Epidermal melanocyte (primary cell): ENCODE measurements around the gene MSL1.

Experiments
- DNase-seq: peaks from one replicate; pipeline ENCODE4 v3.0.0; 2011; ENCODE audit warnings: low spot score; ENCODE audit not compliant: insufficient read length

Gene MSL1

DNA sequence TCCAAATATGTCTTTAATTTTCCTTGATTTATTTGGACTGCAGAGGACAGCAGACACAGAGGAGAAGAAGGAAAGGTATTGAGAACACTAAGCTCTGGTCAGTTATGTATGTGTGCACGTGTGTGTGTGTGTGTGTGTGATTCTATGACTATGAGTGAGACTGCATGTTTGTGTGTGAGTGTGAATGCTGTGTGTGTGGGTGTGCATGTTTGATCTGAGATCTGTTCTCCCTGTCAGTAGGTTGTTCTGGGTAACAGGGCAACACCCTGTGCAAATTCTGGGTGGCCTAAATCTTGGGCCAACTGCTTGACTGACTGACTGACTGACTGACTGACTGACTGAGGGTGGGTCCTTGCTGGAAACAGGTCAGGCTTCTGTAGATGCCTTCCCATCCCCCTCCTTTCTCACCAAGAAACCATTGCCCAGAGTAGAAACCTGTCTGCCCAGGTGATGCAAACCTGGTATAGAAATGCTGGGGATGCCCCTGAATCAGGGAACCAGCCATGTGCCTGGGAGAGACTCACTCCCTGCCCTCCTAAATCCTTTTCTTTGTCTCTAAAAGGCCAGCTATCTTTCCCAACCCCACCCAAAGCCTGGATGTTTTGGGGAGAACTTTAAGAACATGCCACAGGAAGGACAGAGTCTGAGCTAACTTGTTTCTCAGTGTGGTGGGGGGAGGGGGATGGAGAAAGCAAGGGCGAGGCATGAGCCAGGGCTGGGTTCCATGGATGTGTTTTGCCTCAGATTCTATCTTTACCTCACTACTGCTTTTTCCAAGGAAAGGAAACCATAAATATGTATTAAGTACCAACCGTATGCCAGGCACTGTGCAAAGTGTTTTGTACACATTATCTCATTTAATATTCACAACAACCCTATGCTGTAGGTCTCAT is 16.9 kb upstream of the MSL1 start:
- DNase-seq = no peak

- no peak for DNase-seq
Measured at GRCh38 chr17:40105861-40106759, 15.7 kb upstream of the MSL1 start.

- DNase-seq = no peak
Measured at GRCh38 chr17:40106760-40107521, 14.8 kb upstream of the MSL1 start.

GRCh38 chr17:40107522-40108174 is 14.1 kb upstream of the MSL1 start:
- no peak for DNase-seq

DNA sequence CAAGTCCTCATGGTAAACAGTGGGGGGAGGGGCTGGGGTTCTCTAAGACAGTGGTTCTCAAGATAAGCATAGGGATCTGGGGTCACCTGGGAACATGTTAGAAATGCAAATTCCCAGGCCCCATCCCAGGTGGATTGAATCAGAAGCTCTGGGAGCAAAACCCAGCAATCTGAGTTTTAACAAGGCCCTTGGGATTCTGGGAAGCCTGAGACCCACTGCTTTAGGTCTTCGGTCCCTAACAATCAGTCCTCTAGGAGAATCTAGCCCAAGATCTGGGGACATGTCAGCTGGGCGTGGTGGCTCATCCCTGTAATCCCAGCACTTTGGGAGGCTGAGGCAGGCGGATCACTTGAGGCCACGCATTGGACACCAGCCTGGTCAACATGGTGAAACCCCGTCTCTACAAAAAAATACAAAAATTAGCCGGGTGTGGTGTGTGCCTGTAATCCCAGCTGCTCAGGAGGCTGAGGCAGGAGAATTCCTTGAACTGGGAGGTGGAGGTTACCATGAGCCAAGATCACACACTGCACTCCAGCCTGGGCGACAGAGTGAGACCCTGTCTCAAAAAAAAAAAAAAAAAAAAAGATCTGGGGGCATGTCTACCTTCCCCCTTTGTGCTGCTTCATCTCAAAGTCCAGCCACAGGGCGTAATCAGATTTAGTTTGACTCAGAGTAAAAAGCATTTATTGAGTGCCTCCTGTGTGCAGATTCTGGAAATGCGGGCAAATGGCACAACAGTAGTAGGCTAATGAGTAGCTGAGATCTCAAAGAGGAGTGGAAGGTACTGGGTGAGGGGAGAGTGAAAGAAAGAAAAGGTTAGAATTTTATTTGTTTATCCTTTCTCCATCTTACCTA is 12.6 kb upstream of the MSL1 start:
- no peak for DNase-seq

DNA sequence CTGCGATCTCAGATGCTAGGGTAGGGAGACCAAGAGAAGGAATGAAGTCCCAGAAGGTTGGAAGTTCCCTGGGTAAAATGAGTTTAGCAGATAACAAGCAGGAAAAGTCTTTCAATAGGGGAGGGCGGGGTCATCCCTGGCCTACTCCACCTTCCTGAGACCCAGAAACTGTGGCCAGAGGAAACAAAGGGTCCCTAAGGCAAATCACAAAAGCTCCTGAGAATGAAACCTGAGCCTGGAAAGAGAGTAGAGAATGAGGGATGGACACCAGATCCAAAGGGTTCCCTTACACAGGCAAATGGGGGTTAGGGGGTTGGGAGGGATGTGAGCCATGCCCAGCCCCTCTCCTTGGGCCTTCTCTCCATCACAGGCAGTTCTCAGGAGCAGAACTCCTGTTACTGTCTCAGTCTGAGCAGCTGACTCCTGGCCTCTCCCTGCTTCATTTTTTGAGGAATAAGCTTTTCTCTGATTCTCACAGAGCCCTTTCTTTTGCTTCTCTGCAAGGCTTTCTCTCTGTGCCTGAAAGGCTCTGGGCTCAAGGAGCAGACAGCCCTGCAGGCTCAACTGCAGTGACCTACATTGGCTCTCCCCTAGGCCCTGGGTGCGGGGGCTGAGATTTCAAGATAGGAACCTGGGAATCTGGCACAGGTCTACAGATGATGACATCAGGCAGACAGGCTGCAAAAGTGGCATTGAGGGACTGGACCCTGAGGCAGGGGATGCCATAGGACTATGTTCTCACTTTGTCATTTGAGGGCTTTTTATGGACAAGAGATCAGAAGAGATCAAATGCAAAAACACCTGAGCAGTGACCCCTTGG is 11.5 kb upstream of the MSL1 start:
- no peak for DNase-seq

- DNase-seq = peak; percentile 84
Measured at GRCh38 chr17:40111221-40112128, 10.3 kb upstream of the MSL1 start.

DNA sequence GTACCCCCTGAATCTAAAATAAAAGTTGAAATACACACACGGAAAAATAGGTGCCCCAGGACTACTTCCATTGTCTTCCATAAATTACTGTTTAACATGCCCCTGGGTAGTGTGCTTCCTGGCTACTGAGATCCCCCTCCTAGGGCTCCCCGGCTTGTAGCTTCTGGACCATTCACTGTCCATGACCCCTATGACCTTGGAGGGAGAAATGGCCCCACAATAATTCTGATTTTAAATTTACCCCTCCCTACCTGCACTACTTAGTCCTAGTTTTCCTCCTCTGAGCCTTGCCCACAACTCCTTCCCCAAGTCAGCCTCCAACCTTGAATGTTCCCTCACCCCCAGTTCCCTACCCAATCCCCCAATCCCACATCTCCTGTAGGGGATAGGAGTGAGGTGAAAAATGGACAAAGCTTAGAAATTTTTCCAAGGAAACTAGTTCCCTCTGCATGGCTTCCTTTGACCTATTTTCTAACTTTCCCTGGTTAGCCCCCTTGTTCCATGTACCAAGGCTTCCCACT is 9.5 kb upstream of the MSL1 start:
- DNase-seq = no peak

DNA sequence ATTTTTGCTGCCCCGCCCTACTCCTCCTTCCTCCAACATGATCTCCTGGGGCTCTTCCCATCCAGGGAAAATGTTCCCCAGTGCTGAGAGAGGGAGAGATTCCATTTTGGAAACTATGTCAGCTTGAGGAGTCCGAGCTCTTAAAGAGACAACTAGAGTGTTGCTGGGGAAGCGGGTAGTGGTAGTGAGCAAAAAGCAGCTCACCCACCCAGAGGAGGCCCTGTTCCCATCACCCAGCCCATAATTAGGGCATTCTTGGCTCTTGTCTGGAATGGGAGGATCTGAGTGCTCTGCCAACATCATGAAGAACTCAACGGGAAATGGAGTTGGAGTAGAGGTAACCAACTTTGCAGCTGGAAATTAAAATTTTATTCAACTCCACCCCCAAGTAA is 9.1 kb upstream of the MSL1 start:
- DNase-seq = no peak

DNA sequence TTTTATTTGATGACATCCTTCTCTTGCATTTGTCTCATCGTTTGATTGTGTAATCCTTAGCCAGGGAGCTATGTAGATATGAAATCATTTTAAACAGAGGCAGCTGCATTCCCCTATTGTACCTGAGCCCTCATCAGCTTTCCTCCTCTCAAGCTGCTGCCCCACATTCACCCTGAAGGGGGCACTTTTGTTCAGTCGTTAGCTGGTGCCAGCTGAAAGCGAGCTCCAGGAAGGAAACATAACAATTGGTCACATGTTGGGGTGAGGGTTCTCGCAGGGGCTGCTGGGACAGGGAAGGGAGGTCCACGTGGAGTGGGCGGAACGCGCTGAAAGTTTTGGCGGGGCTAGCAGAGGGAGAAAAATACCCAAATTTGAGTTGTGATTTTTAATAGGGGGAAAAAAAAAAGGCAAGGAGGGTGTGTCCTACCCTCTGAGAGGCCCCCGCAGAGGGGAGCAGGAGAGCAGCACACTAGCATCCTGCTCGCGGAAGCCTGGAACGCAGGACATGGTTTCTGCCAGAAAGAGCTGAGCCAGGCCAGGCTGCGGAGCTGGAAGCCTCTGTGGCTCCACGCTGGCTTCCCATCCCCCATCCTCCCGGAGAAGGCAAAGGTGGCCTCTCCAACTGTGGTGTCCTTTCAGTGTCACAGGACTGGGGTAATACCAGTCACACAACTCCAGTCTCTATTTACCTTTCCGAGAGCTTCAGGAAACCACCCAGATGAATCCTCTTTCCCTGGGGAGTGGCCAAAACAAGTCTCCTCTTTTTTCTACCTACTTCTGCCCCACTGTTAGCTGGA is 8.5 kb upstream of the MSL1 start:
- DNase-seq = peak; percentile 97

DNA sequence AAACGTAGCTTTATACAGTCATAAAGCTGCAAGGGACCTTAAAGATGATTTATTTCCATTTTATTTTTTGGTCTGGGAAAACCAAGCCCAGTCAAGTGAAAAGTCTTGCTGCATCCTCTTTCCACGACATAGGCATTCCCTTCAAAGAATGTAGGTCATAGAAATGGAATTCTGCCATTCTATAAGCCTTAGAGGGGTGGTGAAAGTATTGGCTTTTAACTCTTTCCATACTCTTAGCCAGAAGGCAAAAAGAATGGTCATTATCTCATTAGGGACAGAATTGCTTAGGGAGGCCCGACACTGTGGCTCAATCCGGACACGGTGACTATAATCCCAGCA is 7.9 kb upstream of the MSL1 start:
- DNase-seq = no peak

GRCh38 chr17:40115101-40115436 is 6.7 kb upstream of the MSL1 start:
- DNase-seq = no peak

DNA sequence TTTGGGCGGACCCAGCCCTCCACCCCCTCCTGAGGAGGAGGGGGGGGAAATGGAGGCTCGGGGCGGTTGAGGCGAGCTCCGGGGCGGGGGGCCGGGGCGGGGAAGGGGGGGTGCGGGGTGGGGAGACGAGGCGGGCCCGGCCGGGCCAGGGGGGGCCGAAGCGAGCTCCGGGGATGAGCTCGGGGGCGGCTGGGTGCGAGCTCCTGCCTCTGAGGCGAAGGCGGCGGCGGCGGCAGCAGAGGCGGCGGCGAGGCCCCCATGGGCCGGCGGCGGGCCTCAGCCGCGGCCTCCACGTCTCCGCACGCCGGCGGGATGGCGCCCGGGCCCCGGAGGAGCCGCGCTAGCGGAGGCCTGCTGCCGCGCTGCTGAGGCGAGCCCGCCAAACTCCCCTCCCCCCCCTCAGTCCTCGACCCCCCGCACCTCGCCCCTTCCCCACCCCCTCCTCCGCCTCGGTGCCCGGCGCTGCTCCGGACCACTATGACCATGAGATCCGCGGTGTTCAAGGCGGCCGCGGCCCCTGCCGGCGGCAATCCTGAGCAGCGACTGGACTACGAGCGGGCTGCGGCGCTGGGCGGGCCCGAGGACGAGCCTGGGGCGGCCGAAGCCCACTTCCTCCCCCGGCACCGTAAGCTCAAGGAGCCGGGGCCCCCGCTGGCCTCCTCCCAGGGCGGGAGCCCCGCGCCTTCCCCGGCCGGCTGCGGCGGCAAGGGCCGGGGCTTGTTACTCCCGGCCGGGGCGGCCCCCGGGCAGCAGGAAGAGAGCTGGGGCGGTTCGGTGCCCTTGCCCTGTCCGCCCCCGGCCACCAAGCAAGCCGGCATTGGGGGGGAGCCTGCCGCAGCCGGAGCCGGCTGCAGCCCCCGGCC is 596 bp downstream of the MSL1 start:
- peak; percentile 54 for DNase-seq

DNA sequence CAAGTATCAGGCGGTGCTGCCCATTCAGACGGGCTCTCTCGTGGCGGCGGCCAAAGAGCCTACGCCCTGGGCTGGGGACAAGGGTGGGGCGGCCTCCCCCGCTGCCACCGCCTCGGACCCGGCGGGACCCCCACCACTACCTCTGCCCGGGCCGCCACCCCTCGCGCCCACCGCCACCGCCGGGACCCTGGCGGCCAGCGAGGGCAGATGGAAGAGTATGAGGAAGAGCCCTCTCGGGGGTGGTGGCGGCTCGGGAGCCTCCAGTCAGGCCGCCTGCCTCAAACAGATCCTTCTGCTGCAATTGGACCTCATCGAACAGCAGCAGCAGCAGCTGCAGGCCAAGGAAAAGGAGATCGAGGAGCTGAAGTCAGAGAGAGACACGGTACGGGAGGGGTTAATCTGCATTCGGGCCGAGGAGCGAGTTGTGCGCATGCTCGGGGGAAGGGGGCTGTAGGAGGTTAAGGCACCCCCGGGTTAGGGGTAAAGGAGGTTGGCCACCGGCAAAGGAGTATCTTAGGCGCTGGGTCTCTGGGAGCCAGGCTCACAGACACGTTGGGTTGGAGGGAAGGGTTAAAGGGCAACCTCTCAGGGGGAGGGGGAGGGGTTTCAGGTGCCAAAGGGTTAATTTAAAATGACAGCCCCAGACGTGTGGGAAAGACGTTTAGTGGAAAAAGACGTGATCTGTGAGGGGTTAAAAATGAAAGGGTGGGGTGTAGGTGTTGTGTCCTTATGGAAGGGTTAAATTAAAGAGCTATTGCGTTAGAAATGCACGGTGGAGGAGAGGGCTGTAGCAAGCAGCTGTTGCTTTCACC is 1.4 kb downstream of the MSL1 start:
- DNase-seq = peak; percentile 55

GRCh38 chr17:40123811-40124114 is 2.0 kb downstream of the MSL1 start:
- DNase-seq = no peak
